Activated naive CD8-positive, alpha-beta T cell treated with anti-CD3 and anti-CD28 coated beads, Interleukin-2, amount 10 ng/mL, durations not matched to agents 7 days and 5 days (primary cell): ENCODE data around the gene ALDH3A1. TPM values are rescaled to one million over a fixed set of nuclear protein-coding genes. Genes with fewer than 3 reads are reported as not detected.

Source experiments
- ATAC-seq: fragments of 150-1000 bp; cut with Tn5 transposase; one replicate; pipeline ENCODE4 v1.10.0; 2021; ENCODE audit warnings: low read depth, moderate library complexity
- POLR2A ChIA-PET: fragments of 350-600 bp; sonication (Branson Sonifier 250); formaldehyde crosslinking; loops from one replicate; lab custom pipeline; 2021; ENCODE audit warnings: antibody characterized with exemption; lab: Charles Lee
- DNase-seq: peaks from one replicate; pipeline ENCODE4 v3.0.0; 2021
- H3K27ac Mint-ChIP-seq: one replicate; pipeline ENCODE4 v1.8.0; 2022; ENCODE audit warnings: mild to moderate bottlenecking, mixed read lengths
- H3K27me3 Mint-ChIP-seq: one replicate; pipeline ENCODE4 v1.8.0; 2022; ENCODE audit warnings: mild to moderate bottlenecking, moderate library complexity, mixed read lengths
- H3K36me3 Mint-ChIP-seq: one replicate; pipeline ENCODE4 v1.8.0; 2021; ENCODE audit warnings: mild to moderate bottlenecking, mixed read lengths
- H3K4me1 Mint-ChIP-seq: one replicate; pipeline ENCODE4 v1.8.0; 2021; ENCODE audit warnings: mixed read lengths
- H3K4me3 Mint-ChIP-seq: one replicate; pipeline ENCODE4 v1.8.0; 2022; ENCODE audit warnings: mild to moderate bottlenecking, moderate library complexity, mixed read lengths
- H3K9me3 Mint-ChIP-seq: one replicate; pipeline ENCODE4 v1.8.0; 2021; ENCODE audit warnings: mixed read lengths
- total RNA-seq, 2 experiments: library from RNA; stranded (reverse); gene quantifications; one replicate each; pipeline ENCODE4 v1.2.3, GENCODE V29; 2021

The ALDH3A1 gene
- total RNA-seq, 2 experiments from 2014 or later: not detected

GRCh38 chr17:19741832-19742457, 6.2 kb downstream of the ALDH3A1 start:
- Mint-ChIP-seq H3K27me3 (peaks cover 2% of the 10 kb centered on the region), H3K4me3 (no peak overlapping the region), H3K4me1 (no peaks in the 10 kb centered on the region), H3K36me3 (no peaks in the 10 kb centered on the region), H3K27ac (no peak overlapping the region), H3K9me3 (no peaks in the 10 kb centered on the region)
- POLR2A ChIA-PET: no interaction called here
- DNase-seq: no peak
- no peak for ATAC-seq

- Mint-ChIP-seq H3K27ac (no peak overlapping the region), H3K27me3 (peaks cover 5% of the 10 kb centered on the region), H3K4me1 (no peaks in the 10 kb centered on the region), H3K9me3 (no peaks in the 10 kb centered on the region), H3K4me3 (no peak overlapping the region), H3K36me3 (no peaks in the 10 kb centered on the region)
- DNase-seq (no peak), ATAC-seq (no peak)
- POLR2A ChIA-PET: no interaction called here
Observed at GRCh38 chr17:19740933-19741332, 7.2 kb downstream of the ALDH3A1 start.

GRCh38 chr17:19739241-19740201, 8.6 kb downstream of the ALDH3A1 start:
- no peaks in the 10 kb centered on the region for H3K4me1 Mint-ChIP-seq
- no peaks in the 10 kb centered on the region for H3K9me3 Mint-ChIP-seq
- ATAC-seq (no peak), DNase-seq (no peak)
- peaks cover 5% of the 10 kb centered on the region for H3K27me3 Mint-ChIP-seq
- no peaks in the 10 kb centered on the region for H3K36me3 Mint-ChIP-seq
- POLR2A ChIA-PET: no interaction called here
- no peak overlapping the region for H3K27ac Mint-ChIP-seq
- no peak overlapping the region for H3K4me3 Mint-ChIP-seq

- DNase-seq: no peak
- Mint-ChIP-seq H3K9me3 (no peaks in the 10 kb centered on the region), H3K27me3 (peaks cover 5% of the 10 kb centered on the region), H3K27ac (no peak overlapping the region), H3K4me3 (no peak overlapping the region), H3K36me3 (no peaks in the 10 kb centered on the region), H3K4me1 (no peaks in the 10 kb centered on the region)
- POLR2A ChIA-PET: no interaction called here
- no peak for ATAC-seq
Observed at GRCh38 chr17:19738757-19739156, 9.3 kb downstream of the ALDH3A1 start.

GRCh38 chr17:19738073-19738449, 10.0 kb downstream of the ALDH3A1 start:
- DNase-seq (no peak), ATAC-seq (no peak)
- Mint-ChIP-seq H3K27ac (no peak overlapping the region), H3K36me3 (no peaks in the 10 kb centered on the region), H3K9me3 (no peaks in the 10 kb centered on the region), H3K4me1 (no peaks in the 10 kb centered on the region), H3K27me3 (peaks cover 5% of the 10 kb centered on the region), H3K4me3 (no peak overlapping the region)
- POLR2A ChIA-PET: no interaction called here

GRCh38 chr17:19737305-19738072, 10.6 kb downstream of the ALDH3A1 start:
- Mint-ChIP-seq H3K27ac (no peak overlapping the region), H3K36me3 (no peaks in the 10 kb centered on the region), H3K4me1 (no peaks in the 10 kb centered on the region), H3K4me3 (no peak overlapping the region), H3K9me3 (no peaks in the 10 kb centered on the region), H3K27me3 (peaks cover 5% of the 10 kb centered on the region)
- DNase-seq (no peak), ATAC-seq (no peak)
- POLR2A ChIA-PET: no interaction called here

- peaks cover 5% of the 10 kb centered on the region for H3K27me3 Mint-ChIP-seq
- no peaks in the 10 kb centered on the region for H3K4me1 Mint-ChIP-seq
- no peak for ATAC-seq
- H3K9me3 Mint-ChIP-seq: no peaks in the 10 kb centered on the region
- no peaks in the 10 kb centered on the region for H3K36me3 Mint-ChIP-seq
- H3K27ac Mint-ChIP-seq: no peak overlapping the region
- POLR2A ChIA-PET: no interaction called here
- no peak for DNase-seq
- no peak overlapping the region for H3K4me3 Mint-ChIP-seq
Observed at GRCh38 chr17:19736071-19736470, 12.0 kb downstream of the ALDH3A1 start.

- DNase-seq (no peak), ATAC-seq (no peak)
- POLR2A ChIA-PET: no interaction called here
- H3K36me3 Mint-ChIP-seq: no peaks in the 10 kb centered on the region
- peaks cover 5% of the 10 kb centered on the region for H3K27me3 Mint-ChIP-seq
- H3K27ac Mint-ChIP-seq: no peak overlapping the region
- H3K4me1 Mint-ChIP-seq: no peaks in the 10 kb centered on the region
- H3K9me3 Mint-ChIP-seq: no peaks in the 10 kb centered on the region
- H3K4me3 Mint-ChIP-seq: no peak overlapping the region
Observed at GRCh38 chr17:19733953-19734526, 14.1 kb downstream of the ALDH3A1 start.

GRCh38 chr17:19731626-19732025, 16.5 kb downstream of the ALDH3A1 start:
- Mint-ChIP-seq H3K27ac (no peak overlapping the region), H3K4me3 (no peak overlapping the region), H3K9me3 (no peaks in the 10 kb centered on the region), H3K27me3 (peaks cover under 1% of the 10 kb centered on the region), H3K4me1 (no peaks in the 10 kb centered on the region), H3K36me3 (no peaks in the 10 kb centered on the region)
- DNase-seq: no peak
- POLR2A ChIA-PET: no interaction called here
- ATAC-seq: no peak

GRCh38 chr17:19730843-19731242, 17.3 kb downstream of the ALDH3A1 start:
- Mint-ChIP-seq H3K4me1 (no peaks in the 10 kb centered on the region), H3K36me3 (no peaks in the 10 kb centered on the region), H3K4me3 (no peak overlapping the region), H3K9me3 (no peaks in the 10 kb centered on the region), H3K27me3 (no peaks in the 10 kb centered on the region), H3K27ac (no peak overlapping the region)
- DNase-seq (no peak), ATAC-seq (no peak)
- POLR2A ChIA-PET: no interaction called here

- POLR2A ChIA-PET: no interaction called here
- Mint-ChIP-seq H3K27ac (no peak overlapping the region), H3K9me3 (no peaks in the 10 kb centered on the region), H3K27me3 (no peaks in the 10 kb centered on the region), H3K36me3 (no peaks in the 10 kb centered on the region), H3K4me3 (no peak overlapping the region), H3K4me1 (peaks cover 3% of the 10 kb centered on the region)
- ATAC-seq (no peak), DNase-seq (no peak)
Observed at GRCh38 chr17:19729900-19730299, 18.2 kb downstream of the ALDH3A1 start.

GRCh38 chr17:19728084-19728495, 20.0 kb downstream of the ALDH3A1 start:
- DNase-seq: no peak
- H3K27ac Mint-ChIP-seq: no peak overlapping the region
- no peak overlapping the region for H3K4me3 Mint-ChIP-seq
- no peaks in the 10 kb centered on the region for H3K36me3 Mint-ChIP-seq
- POLR2A ChIA-PET: interaction anchor here (0.6 kb wide), 1 partner anchor 1517 kb away, joined by 3 read pairs; no protein-coding TSS in a partner anchor
- no peaks in the 10 kb centered on the region for H3K27me3 Mint-ChIP-seq
- H3K4me1 Mint-ChIP-seq: peaks cover 3% of the 10 kb centered on the region
- ATAC-seq: no peak
- H3K9me3 Mint-ChIP-seq: no peaks in the 10 kb centered on the region

- Mint-ChIP-seq H3K4me1 (peaks cover 3% of the 10 kb centered on the region), H3K4me3 (no peak overlapping the region), H3K27me3 (peaks cover under 1% of the 10 kb centered on the region), H3K36me3 (no peaks in the 10 kb centered on the region), H3K27ac (no peak overlapping the region), H3K9me3 (no peaks in the 10 kb centered on the region)
- POLR2A ChIA-PET: interaction anchor here (0.6 kb wide), 1 partner anchor 1516 kb away, joined by 3 read pairs; no protein-coding TSS in a partner anchor
- no peak for ATAC-seq
- DNase-seq: no peak
Observed at GRCh38 chr17:19727501-19728078, 20.5 kb downstream of the ALDH3A1 start.
